ENCODE measurements around the gene STRN4.
"Not testable (repeated sequence)": the region's sequence is repeated elsewhere in the genome, so short reads cannot be mapped to it uniquely, and the experiment has no call there.

Gene STRN4

GRCh38 chr19:46746281-46747057 is at the start of gene STRN4:
TSS of gene STRN4 (minus strand) at chr19:46746450. CDS start at chr19:46746430, 20 bp downstream.
- peak; percentile 92 for DNase-seq (ENCODE audit: low spot score)

- no peak for DNase-seq (ENCODE audit: low spot score)
Observed at GRCh38 chr19:46791944-46792343, 45.7 kb upstream of the STRN4 start.

GRCh38 chr19:46789371-46789770 is 43.1 kb upstream of the STRN4 start:
- no peak for DNase-seq (ENCODE audit: low spot score)

GRCh38 chr19:46788968-46789338 is 42.7 kb upstream of the STRN4 start:
- DNase-seq (ENCODE audit: low spot score): no peak

GRCh38 chr19:46788262-46788967 is 42.2 kb upstream of the STRN4 start, which contains the start of gene SLC1A5:
TSS of gene SLC1A5 (minus strand) at chr19:46788594. CDS start at chr19:46787965, 629 bp downstream.
- peak; percentile 96 for DNase-seq (ENCODE audit: low spot score)

GRCh38 chr19:46787331-46788261 is 41.3 kb upstream of the STRN4 start:
- peak; percentile 66 for DNase-seq (ENCODE audit: low spot score)

GRCh38 chr19:46787040-46787330 is 40.7 kb upstream of the STRN4 start:
- no peak for DNase-seq (ENCODE audit: low spot score)

- no peak for DNase-seq (ENCODE audit: low spot score)
Observed at GRCh38 chr19:46786236-46787039, 40.2 kb upstream of the STRN4 start.

- DNase-seq (ENCODE audit: low spot score): no peak
Observed at GRCh38 chr19:46785980-46786235, 39.7 kb upstream of the STRN4 start.

- no peak for DNase-seq (ENCODE audit: low spot score)
Observed at GRCh38 chr19:46785054-46785979, 39.1 kb upstream of the STRN4 start.

- DNase-seq (ENCODE audit: low spot score): peak; percentile 86
Observed at GRCh38 chr19:46784262-46785053, 38.2 kb upstream of the STRN4 start.

GRCh38 chr19:46783670-46784069 is 37.4 kb upstream of the STRN4 start:
- DNase-seq (ENCODE audit: low spot score): no peak

- DNase-seq (ENCODE audit: low spot score): no peak
Observed at GRCh38 chr19:46782355-46783019, 36.2 kb upstream of the STRN4 start.

- not testable (repeated sequence) for DNase-seq (ENCODE audit: low spot score)
Observed at GRCh38 chr19:46777956-46778645, 31.9 kb upstream of the STRN4 start.

- no peak for DNase-seq (ENCODE audit: low spot score)
Observed at GRCh38 chr19:46776927-46777911, 31.0 kb upstream of the STRN4 start.

GRCh38 chr19:46775642-46776258 is 29.5 kb upstream of the STRN4 start:
- DNase-seq (ENCODE audit: low spot score): no peak

GRCh38 chr19:46773018-46773399 is 26.8 kb upstream of the STRN4 start:
- no peak for DNase-seq (ENCODE audit: low spot score)

Measured in HuH-7 (cell line).